ENCODE results near the gene DDX42.

Gene DDX42

DNA sequence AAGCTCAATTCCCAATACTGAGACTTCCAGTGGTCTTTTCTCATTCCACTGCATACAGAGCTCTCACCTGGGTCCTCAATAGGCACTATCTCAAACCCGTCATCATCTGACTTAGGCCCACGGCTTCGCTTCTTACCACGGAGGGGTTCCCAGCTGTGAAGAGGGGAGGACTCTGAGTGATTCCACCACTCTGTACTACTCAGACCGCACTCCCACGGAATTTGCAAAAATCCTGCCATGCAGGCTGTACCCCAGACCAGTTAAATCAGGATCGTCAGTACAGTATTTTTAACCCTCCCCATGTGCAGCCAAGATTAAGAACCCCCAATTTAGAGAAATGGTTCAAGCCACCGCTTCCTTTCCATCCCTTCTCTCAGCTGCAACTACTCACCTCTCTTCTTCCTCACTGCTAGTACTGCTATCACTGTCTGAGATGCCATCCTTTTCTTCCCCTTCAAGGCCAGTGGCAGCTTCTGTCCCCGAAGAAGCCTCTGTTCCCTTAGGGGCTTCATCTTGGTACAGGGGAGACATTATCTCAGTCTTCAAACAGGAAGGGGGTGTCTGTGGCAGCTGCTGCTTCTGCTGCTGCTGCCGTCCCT is 47.1 kb downstream of the DDX42 start:
- DNase-seq (ENCODE audit: low read depth in 1 of 2, low spot score in 1 of 2) = no peak

DNA sequence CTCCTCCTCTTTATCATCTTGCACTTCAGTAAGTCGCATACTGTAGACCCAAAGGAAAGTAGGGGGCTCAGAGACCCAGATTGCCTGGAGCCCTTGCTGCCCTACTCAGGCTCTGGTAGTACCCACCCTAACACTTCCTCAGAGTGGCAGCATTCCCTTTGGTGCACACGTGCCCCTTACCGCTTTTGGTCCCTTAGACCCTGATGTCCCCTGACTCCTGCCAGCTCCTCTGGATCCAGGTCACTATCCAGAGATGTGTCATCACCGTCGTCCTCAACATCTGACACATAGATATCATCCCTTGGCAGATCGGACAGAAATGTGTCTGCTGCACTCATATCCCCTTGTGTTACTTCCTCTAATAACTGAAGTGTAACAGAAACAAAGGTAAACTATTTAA is 47.8 kb downstream of the DDX42 start:
- DNase-seq (ENCODE audit: low read depth in 1 of 2, low spot score in 1 of 2) = no peak

DNA sequence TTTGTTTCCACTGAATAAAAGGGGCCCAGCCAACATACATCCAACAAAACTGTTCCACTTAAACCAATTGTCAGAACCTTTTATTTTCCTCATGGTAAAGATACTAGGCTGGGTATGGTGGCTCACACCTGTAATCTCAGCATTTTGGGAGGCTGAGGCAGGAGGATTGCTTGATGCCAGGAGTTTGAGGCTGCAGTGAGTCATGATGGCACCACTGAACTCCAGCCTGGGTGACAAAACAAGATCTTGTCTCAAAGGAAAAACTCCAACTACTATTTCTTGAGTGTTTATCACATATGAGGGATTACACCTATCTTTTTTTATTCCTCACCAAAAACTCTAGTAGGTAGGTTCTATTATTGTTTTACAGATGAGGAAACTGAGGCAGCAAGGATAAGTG is 48.6 kb downstream of the DDX42 start:
- no peak for DNase-seq (ENCODE audit: low read depth in 1 of 2, low spot score in 1 of 2)

DNA sequence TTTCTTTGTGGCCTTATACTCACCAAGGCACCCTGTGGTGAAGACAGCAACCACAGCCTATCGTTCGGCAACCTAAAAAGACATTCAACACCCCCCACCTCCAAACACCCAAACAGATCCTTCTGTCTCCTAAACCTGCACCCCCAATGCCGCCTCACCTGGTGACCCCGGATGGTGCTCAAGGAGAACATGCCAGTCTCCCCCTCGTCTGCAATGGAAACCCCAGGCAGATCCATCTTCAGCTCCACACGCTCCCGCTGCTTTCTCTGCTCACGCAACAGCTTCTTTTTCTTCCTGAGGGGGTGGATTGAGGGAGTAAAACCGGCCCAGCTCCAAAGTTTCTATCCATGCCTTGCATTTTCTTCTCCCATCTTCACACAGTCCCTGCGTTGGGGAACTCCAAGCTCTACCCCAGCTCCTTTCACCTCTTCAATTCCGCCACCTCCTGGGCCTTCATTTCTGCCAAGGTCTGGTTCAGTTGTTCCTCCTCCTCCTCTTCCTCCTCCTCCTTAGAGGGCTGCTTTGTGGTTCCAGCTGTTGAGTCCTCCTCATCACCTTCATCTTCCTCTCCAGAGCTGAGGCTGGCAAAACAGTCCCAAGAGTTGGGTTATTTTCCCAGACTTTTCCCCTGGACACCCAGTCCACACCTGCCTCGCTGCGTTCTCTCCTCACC is 49.8 kb downstream of the DDX42 start:
- no peak for DNase-seq (ENCODE audit: low read depth in 1 of 2, low spot score in 1 of 2)

- no peak for DNase-seq (ENCODE audit: low read depth in 1 of 2, low spot score in 1 of 2)
Measured at GRCh38 chr17:63824362-63824761, 50.4 kb downstream of the DDX42 start.

GRCh38 chr17:63826468-63827001 is 52.6 kb downstream of the DDX42 start:
- no peak for DNase-seq (ENCODE audit: low read depth in 1 of 2, low spot score in 1 of 2)

DNA sequence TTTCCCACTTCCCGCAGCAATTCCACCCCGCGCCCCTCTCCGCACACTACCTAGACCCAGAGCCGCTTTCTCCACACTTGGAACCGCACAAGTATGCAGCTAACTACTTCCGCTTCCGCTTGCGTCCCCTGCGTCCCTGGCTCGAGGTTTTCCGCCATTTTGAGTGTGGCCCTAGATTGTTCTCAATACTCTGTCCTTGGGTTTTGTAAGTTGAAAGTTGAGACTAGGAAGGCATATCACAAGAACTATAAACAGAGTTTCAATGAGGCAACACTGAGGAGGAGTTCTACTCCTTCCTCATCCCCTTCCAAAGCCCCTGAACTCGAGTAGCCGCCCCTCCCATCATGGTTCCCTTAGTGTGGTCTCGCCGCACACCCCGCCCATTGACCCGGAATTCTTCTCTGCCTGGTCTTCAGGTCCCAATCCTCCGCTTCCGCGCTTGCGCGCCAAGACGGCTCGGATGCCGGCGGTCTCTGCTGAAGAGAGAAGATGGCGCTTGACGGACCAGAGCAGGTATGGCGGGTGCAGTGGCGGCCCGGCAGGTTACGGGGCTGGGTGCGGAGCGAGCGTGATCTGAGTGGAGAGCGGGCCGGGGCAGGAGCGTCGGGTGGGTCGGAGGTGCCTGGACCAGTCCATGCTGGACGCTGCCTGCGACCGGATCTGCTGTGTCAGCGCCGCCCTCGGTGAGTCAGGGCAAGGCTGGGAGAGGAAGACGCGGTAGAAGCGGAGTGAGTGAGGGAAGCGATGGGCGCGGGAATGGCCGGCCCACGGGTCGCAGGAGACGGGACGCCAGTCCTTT is 53.2 kb downstream of the DDX42 start, which contains the start of the genes FTSJ3 and PSMC5:
FTSJ3 (minus strand) TSS at position 662 of the 799 bp plus-strand sequence. CDS start 761 bp downstream, outside the sequence.
PSMC5 (plus strand) TSS at position 430 of the 799 bp plus-strand sequence; CDS start at position 490, 60 bp downstream.
- peak; percentile 91 to 94 for DNase-seq (ENCODE audit: low read depth in 1 of 2, low spot score in 1 of 2)

GRCh38 chr17:63827801-63828221 is 53.8 kb downstream of the DDX42 start:
- DNase-seq (ENCODE audit: low read depth in 1 of 2, low spot score in 1 of 2) = no peak

DNA sequence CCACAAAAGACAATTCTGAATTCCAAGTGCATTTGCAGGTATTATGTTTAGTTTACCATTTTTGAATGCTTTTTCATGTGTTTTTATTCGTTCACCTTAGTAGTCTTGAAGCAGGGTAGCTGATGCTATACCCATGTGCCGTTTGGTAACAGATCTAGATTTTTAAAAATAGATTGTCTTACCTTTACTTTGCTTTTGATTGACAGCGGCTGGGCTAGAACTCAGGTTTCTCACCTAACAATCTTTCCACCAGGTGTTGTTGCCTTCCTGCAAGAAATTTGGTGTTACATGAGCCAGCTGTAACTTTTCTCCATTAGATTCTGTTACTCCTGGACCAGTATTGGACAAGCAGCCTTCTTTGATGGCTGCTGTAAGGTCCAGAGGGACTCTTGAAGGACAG is 55.0 kb downstream of the DDX42 start:
- DNase-seq (ENCODE audit: low read depth in 1 of 2, low spot score in 1 of 2) = no peak

GRCh38 chr17:63830278-63830677 is 56.3 kb downstream of the DDX42 start:
- no peak for DNase-seq (ENCODE audit: low read depth in 1 of 2, low spot score in 1 of 2)

DNA sequence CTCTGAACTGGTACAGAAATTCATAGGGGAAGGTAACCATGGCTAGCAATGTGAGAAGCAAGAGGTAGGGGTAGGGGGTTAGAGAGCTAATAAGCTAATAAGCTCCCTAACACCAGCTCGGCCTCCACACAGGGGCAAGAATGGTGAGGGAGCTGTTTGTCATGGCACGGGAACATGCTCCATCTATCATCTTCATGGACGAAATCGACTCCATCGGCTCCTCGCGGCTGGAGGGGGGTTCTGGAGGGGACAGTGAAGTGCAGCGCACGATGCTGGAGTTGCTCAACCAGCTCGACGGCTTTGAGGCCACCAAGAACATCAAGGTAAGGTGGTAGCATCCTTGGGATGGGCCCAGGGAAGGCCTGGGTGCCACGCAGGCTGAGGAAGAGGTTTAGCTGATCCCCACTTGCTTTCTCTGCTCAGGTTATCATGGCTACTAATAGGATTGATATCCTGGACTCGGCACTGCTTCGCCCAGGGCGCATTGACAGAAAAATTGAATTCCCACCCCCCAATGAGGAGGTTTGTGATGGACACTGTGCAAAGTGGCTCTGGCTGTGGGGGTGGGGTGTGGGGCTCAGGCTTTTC is 57.0 kb downstream of the DDX42 start:
- no peak for DNase-seq (ENCODE audit: low read depth in 1 of 2, low spot score in 1 of 2)

- no peak for DNase-seq (ENCODE audit: low read depth in 1 of 2, low spot score in 1 of 2)
Measured at GRCh38 chr17:63831505-63831904, 57.5 kb downstream of the DDX42 start.

DNA sequence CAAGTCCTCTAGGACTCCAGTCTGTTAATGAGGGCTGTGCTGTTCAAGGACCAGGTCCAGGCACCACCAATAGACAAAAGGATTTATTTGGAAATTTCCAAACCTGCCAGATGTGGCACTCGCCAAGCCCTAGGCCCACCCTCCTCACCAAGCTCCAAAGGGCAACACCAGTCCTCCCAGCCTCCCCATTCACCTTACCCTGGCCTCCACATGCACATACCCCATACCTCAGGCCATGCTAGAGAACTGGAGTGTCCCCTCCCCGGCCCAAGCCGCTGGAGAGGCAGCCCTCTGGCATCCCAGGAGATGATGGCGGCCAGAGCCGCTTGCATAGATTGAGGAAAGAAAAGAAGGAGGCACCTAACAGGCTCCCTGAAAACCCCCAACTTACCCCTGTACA is 58.0 kb downstream of the DDX42 start:
- DNase-seq (ENCODE audit: low read depth in 1 of 2, low spot score in 1 of 2) = no peak

- DNase-seq (ENCODE audit: low read depth in 1 of 2, low spot score in 1 of 2) = no peak
Measured at GRCh38 chr17:63832455-63832854, 58.5 kb downstream of the DDX42 start.

GRCh38 chr17:63833026-63833740 is 59.2 kb downstream of the DDX42 start:
- DNase-seq (ENCODE audit: low read depth in 1 of 2, low spot score in 1 of 2) = no peak

- DNase-seq (ENCODE audit: low read depth in 1 of 2, low spot score in 1 of 2) = no peak
Measured at GRCh38 chr17:63833741-63834373, 59.9 kb downstream of the DDX42 start.

DNA sequence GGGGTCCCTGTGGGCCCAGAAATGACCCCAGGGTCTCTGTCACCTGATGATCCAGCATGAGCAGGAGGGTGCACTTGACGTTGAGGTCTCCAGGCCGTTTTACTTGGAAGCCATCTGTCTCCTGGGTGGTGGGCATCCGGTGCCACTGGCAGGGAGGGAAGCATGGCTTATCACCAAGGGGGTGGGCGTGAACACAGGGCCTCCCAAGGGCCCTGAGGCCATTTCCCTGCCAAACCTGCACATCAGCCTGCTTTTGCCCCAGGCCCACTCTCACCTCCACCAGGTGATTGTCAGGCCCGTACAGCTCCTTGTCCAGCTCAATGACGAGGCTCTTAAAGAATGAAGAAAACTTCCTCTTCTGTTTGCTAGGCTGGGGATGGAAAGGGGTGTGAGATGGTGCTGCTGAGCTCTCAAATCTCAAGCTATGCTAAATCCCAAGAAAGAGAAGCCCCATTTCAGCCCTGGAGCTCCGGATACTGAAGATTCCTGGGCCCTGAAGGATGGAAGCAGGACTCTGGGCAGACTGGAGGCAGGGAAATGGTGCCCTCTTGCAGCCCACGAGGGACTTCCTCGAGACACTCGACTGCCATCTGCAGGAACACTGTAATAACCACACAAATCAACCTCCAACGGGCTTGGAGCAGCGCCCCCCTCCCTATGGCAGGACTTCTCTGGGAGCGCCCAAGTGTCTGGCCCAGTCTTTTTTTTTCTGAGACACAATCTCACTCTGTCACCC is 60.6 kb downstream of the DDX42 start:
- peak in 1 of 2 donors; percentile 27 for DNase-seq (ENCODE audit: low read depth in 1 of 2, low spot score in 1 of 2)

DNA sequence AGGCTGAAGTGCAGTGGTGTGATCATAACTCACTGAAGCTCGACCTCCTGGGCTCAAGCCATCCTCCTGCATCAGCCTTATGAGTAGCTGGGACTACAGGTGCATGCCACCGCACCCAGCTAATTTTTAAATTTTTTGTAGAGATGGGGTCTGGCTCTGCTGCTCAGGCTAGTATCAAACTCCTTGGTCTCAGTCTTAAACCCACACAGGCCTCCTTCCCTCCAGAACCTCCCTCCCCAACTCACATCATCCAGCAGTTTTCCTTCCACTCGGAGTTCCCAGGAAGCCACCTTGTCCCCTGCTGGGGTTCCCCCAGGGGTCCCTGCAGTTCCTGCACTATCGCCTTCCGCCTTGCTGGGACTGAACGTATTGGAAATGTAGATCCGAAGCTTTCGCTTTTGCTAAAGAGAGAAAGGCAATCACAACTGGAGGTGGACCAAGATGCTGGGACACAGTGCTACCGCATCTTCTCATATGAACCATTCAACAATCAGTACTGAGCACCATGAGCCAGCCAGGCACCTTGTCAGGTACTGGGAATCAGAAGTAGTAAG is 61.3 kb downstream of the DDX42 start:
- DNase-seq (ENCODE audit: low read depth in 1 of 2, low spot score in 1 of 2) = no peak

- no peak for DNase-seq (ENCODE audit: low read depth in 1 of 2, low spot score in 1 of 2)
Measured at GRCh38 chr17:63836811-63837210, 62.8 kb downstream of the DDX42 start.
